HCT116 (cell line): ENCODE measurements around the gene ELF1. TPM values are rescaled to one million over a fixed set of nuclear protein-coding genes. Genes with fewer than 3 reads are reported as not detected.

Experiments used
- ATAC-seq: fragments of 200-7000 bp; cut with Tn5 transposase; 2 replicates; pipeline ENCODE4 v1.9.1; 2020; ENCODE audit warnings: mild to moderate bottlenecking, moderate library complexity
- BruUV-seq: library from RNA; stranded (reverse); fragments of 400-500 nt; replicated peaks from 2 replicates; lab custom pipeline; 2021; lab: Mats Ljungman, UMichigan
- CTCF ChIA-PET: fragments of 300-600 bp; sonication (Branson Sonifier 250); formaldehyde crosslinking; loops from one replicate; lab custom pipeline; 2021; ENCODE audit warnings: antibody characterized with exemption; lab: Charles Lee
- POLR2A ChIA-PET: fragments of 300-600, 350-600 bp; sonication (Branson Sonifier 250); formaldehyde crosslinking; loops from one replicate; lab custom pipeline; 2021; ENCODE audit warnings: antibody characterized with exemption; lab: Charles Lee
- RAD21 ChIA-PET, 2 experiments: fragments of 300-600 bp; sonication (Branson Sonifier 250); formaldehyde crosslinking; loops; one replicate each; lab custom pipeline; 2023; ENCODE audit warnings: low total read pairs in 2 of 2; ENCODE audit not compliant: uncharacterized antibody in 2 of 2, unreplicated experiment in 2 of 2, low non-redundant PET in 1 of 2; lab: Charles Lee
- DNase-seq: peaks from one replicate; pipeline ENCODE4 v3.0.0-alpha.2; 2010; ENCODE audit warnings: low read depth, low spot score
- H2AFZ ChIP-seq: fragments of 200-600 bp; shearing (Covaris generic), sonication (generic); 2 replicates; pipeline ENCODE4 v1.6.1; 2017; ENCODE audit warnings: low read depth, mixed run types, mixed read lengths, antibody characterized with exemption, low read length; ENCODE audit not compliant: poor library complexity, severe bottlenecking
- H3K27ac ChIP-seq: 2 replicates; pipeline ENCODE4 v1.5.1; 2012; ENCODE audit warnings: low read depth, low read length
- H3K27me3 ChIP-seq: fragments of 200-600 bp; sonication (generic); 2 replicates; pipeline ENCODE4 v1.6.1; 2016; ENCODE audit warnings: mixed run types, low read length, mixed read lengths; ENCODE audit not compliant: insufficient read depth
- H3K36me3 ChIP-seq, 2 experiments: fragments of 200-500 bp in 1 of 2; fragments of 200-600 bp in 1 of 2; sonication (Bioruptor generic) in 1 of 2; sonication (generic) in 1 of 2; 2 replicates each; pipeline versions ENCODE4 v1.5.1 to v1.6.1; 2014 to 2016; ENCODE audit warnings: low read length in 2 of 2, inconsistent platforms in 1 of 2, mixed read lengths in 1 of 2, mixed run types in 1 of 2; ENCODE audit not compliant: insufficient read depth in 2 of 2, control insufficient read depth in 1 of 2
- H3K4me1 ChIP-seq, 2 experiments: fragments of 200-600 bp in 1 of 2; sonication (generic) in 1 of 2; 2 replicates each; pipeline versions ENCODE4 v1.5.1 to v1.6.1; 2012 to 2017; ENCODE audit warnings: low read length in 2 of 2, inconsistent platforms in 1 of 2, mild to moderate bottlenecking in 1 of 2, mixed read lengths in 1 of 2, mixed run types in 1 of 2, moderate library complexity in 1 of 2; ENCODE audit not compliant: insufficient read depth in 2 of 2, control insufficient read depth in 1 of 2
- H3K4me2 ChIP-seq: fragments of 200-600 bp; sonication (generic); 2 replicates; pipeline ENCODE4 v1.6.1; 2017; ENCODE audit warnings: mixed run types, low read length, mixed read lengths
- H3K4me3 ChIP-seq, 2 experiments: fragments of 200-600 bp in 1 of 2; sonication (generic) in 1 of 2; replicated peaks in 1 of 2; 2 replicates each; pipeline ENCODE4 v1.5.1; 2011 to 2016; ENCODE audit warnings: low read length in 2 of 2, control low read depth in 1 of 2, low read depth in 1 of 2, mild to moderate bottlenecking in 1 of 2, mixed read lengths in 1 of 2, mixed run types in 1 of 2
- H3K79me2 ChIP-seq: fragments of 200-600 bp; sonication (generic); 2 replicates; pipeline ENCODE4 v1.6.1; 2017; ENCODE audit warnings: mild to moderate bottlenecking, mixed run types, low read length, moderate library complexity, mixed read lengths; ENCODE audit not compliant: insufficient read depth
- H3K9ac ChIP-seq: fragments of 200-600 bp; sonication (generic); 2 replicates; pipeline ENCODE4 v1.6.1; 2016; ENCODE audit warnings: low read length, mixed read lengths
- H3K9me2 ChIP-seq: fragments of 200-600 bp; sonication (generic), shearing (Covaris generic); 2 replicates; pipeline ENCODE4 v1.6.1; 2017; ENCODE audit warnings: mixed run types, mild to moderate bottlenecking, moderate library complexity; ENCODE audit not compliant: insufficient read depth
- H3K9me3 ChIP-seq, 2 experiments: fragments of 200-500 bp in 1 of 2; fragments of 200-600 bp in 1 of 2; sonication (Bioruptor generic) in 1 of 2; sonication (generic) in 1 of 2; 2 replicates each; pipeline ENCODE4 v1.6.1; 2014 to 2017; ENCODE audit warnings: low read length in 2 of 2, mixed read lengths in 2 of 2, inconsistent platforms in 1 of 2, low read depth in 1 of 2, mild to moderate bottlenecking in 1 of 2, mixed run types in 1 of 2, moderate library complexity in 1 of 2; ENCODE audit not compliant: control insufficient read depth in 1 of 2, insufficient read depth in 1 of 2
- H4K20me1 ChIP-seq: fragments of 200-600 bp; sonication (generic), shearing (Covaris generic); 2 replicates; pipeline ENCODE4 v1.6.1; 2017; ENCODE audit warnings: mixed run types, mild to moderate bottlenecking, moderate library complexity; ENCODE audit not compliant: insufficient read depth
- CEBPB ChIP-seq: IDR thresholded peaks from 2 replicates; pipeline ENCODE4 v1.6.1; 2012; ENCODE audit warnings: low read depth
- ELF1 ChIP-seq: IDR thresholded peaks from 2 replicates; pipeline ENCODE4 v1.6.1; 2012; ENCODE audit warnings: low read depth, borderline replicate concordance
- EZH2 ChIP-seq: fragments of 200-600 bp; sonication (generic); IDR thresholded peaks from 2 replicates; pipeline ENCODE4 v1.6.1; 2017; ENCODE audit warnings: antibody characterized with exemption, mixed run types
- FOSL1 ChIP-seq: IDR thresholded peaks from 2 replicates; pipeline ENCODE4 v1.6.1; 2012; ENCODE audit warnings: low read depth
- POLR2A ChIP-seq: IDR thresholded peaks from 2 replicates; pipeline ENCODE4 v1.7.0; 2011; ENCODE audit warnings: borderline replicate concordance; ENCODE audit not compliant: insufficient read depth, insufficient read length; ENCODE audit errors: extremely low read depth
- POLR2AphosphoS5 ChIP-seq: IDR thresholded peaks from 2 replicates; pipeline ENCODE4 v1.6.1; 2011; ENCODE audit warnings: mild to moderate bottlenecking, low read depth, low read length, moderate library complexity
- RAD21 ChIP-seq: IDR thresholded peaks from 2 replicates; pipeline ENCODE4 v1.6.1; 2012; ENCODE audit warnings: low read depth, mild to moderate bottlenecking
- SIN3A ChIP-seq: IDR thresholded peaks from 2 replicates; pipeline ENCODE4 v1.6.1; 2012; ENCODE audit warnings: low read depth
- SRF ChIP-seq: IDR thresholded peaks from 2 replicates; pipeline ENCODE4 v1.6.1; 2012; ENCODE audit warnings: low read depth
- YY1 ChIP-seq: IDR thresholded peaks from 2 replicates; pipeline ENCODE4 v1.6.1; 2011; ENCODE audit warnings: low read length, low read depth, moderate library complexity, mild to moderate bottlenecking; ENCODE audit not compliant: insufficient replicate concordance; ENCODE audit errors: extremely low read depth
- ZNF274 ChIP-seq: fragments of 200-500 bp; sonication (Bioruptor generic); IDR thresholded peaks from 2 replicates; pipeline ENCODE4 v1.6.1; 2014; ENCODE audit warnings: mild to moderate bottlenecking, low read depth, low read length, inconsistent platforms
- intact Hi-C: fragments of 100-400 bp; cut with micrococcal nuclease; formaldehyde crosslinking; loops from 2 replicates; pipeline ENCODE4 v1.10.0; 2022
- total RNA-seq: library from RNA; stranded (reverse); gene quantifications from one replicate; pipeline ENCODE4 v1.2.1, GENCODE V29; 2021; ENCODE audit not compliant: unreplicated experiment
- TF ChIP-seq, protein P1 (sequence below): IDR thresholded peaks from 2 replicates; pipeline ENCODE4 v1.6.1; 2012
- TF ChIP-seq, protein P2 (sequence below): IDR thresholded peaks from 2 replicates; pipeline ENCODE4 v1.6.1; 2012
- TF ChIP-seq, protein P3 (sequence below): IDR thresholded peaks from 2 replicates; pipeline ENCODE4 v1.6.1; 2012; ENCODE audit warnings: low read depth

The ELF1 gene
- total RNA-seq, 1 experiment from 2014 or later = 30.0 TPM

DNA sequence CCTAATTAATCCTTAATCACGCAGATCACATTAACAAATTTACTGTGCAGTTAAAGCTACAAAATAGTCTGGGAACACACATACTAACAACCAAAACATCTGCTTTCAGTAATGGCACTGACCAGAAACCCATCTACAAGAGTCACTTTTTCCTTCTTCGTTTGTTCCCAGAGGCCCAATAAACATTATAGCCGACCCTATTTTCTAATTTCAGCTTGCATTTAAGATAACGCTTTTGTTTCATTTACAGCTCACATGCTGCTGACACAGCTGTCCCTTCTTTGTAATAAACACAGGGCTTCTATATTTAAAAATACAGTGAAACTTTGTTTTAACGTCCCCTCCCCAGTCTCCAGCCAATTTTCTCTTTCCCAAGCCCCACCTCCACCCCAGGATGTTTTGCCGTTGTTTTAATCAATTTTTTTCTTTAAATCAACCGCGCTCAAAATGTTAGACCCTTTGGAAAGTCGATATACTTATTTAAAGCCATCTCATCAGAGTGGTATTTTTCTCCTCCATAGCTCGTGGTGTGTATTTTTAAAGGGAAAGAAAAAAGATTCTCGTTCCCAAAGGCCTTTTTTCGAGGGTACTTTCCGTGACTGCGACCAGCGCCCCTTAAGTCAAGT lies 40.5 kb upstream of the ELF1 start:
- POLR2A ChIA-PET = interaction anchor here (0.9 kb wide), 1 partner anchor 92 kb away, joined by 3 read pairs; no protein-coding TSS in a partner anchor
- CTCF ChIA-PET = no interaction called here
- BruUV-seq = TSS peak; percentile 53
- H3K4me3 ChIP-seq = peak overlapping the region; percentile 69 to 70
- intact Hi-C loops = loop anchor here (2.0 to 10.0 kb wide), 4 partner anchors 73 to 1048 kb away; partner anchors contain the start of gene KBTBD6
- no peaks in the 10 kb centered on the region for H3K9me2 ChIP-seq
- ATAC-seq (no peak), DNase-seq (no peak)
- H3K79me2 ChIP-seq = peaks cover 67% of the 10 kb centered on the region
- H3K9me3 ChIP-seq = no peaks in the 10 kb centered on the region
- H3K27me3 ChIP-seq = no peaks in the 10 kb centered on the region
- H3K9ac ChIP-seq = peak overlapping the region; percentile 74
- peak overlapping the region; percentile 88 for H3K4me2 ChIP-seq
- H3K36me3 ChIP-seq = no peaks in the 10 kb centered on the region
- peak overlapping the region; percentile 7 for H2AFZ ChIP-seq
- H3K27ac ChIP-seq = peak overlapping the region; percentile 94
- H4K20me1 ChIP-seq = no peaks in the 10 kb centered on the region
- peaks cover 36 to 58% of the 10 kb centered on the region in 2 experiments for H3K4me1 ChIP-seq
- RAD21 ChIA-PET = no interaction called here
- no peak for TF ChIP-seq RAD21
- TF ChIP-seq ZNF274 = no peak
- TF ChIP-seq ELF1 = no peak
- TF ChIP-seq, all 23 proteins: peak for 0

DNA sequence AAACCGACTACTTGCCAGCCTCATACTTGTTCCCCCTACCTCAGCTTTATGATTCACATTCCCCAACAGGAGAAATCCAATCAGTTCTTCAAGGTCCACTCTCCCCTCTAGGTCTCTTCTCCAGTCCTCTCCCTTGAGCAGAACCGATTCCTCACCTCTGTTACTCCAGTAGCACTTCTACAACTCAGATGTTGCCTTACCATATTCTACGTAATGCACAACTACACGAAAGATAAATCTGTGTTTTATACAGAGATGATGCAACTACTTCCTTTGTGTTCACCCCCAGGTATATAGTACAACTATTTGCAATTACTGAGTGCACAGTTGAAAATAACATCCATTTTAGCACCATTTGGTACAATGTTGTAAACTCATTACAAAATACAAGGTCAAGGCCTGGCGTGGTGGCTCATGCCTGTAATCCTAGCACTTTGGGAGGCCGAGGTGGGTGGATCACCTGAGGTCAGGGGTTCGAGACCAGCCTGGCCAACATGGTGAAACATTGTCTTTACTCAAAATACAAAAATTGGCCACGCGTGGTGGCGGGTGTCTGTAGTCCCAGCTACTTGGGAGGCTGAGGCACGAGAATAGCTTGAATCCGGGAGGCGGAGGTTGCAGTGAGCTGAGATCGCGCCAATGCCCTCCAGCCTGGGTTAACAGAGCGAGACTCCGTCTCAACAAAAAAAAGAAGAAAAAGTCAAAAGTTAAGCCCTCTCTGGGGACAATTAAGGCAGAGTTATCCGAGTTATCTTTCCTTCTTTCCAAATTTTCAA lies 39.4 kb upstream of the ELF1 start:
- no peak for TF ChIP-seq FOSL1
- TF ChIP-seq, protein P1, sequence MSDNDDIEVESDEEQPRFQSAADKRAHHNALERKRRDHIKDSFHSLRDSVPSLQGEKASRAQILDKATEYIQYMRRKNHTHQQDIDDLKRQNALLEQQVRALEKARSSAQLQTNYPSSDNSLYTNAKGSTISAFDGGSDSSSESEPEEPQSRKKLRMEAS = no peak
- TF ChIP-seq, protein P2, sequence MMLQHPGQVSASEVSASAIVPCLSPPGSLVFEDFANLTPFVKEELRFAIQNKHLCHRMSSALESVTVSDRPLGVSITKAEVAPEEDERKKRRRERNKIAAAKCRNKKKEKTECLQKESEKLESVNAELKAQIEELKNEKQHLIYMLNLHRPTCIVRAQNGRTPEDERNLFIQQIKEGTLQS = no peak
- TF ChIP-seq CEBPB = no peak
- TF ChIP-seq SIN3A = no peak
- no peak for TF ChIP-seq POLR2A
- TF ChIP-seq POLR2AphosphoS5 = no peak
- no peak for TF ChIP-seq YY1
- TF ChIP-seq SRF = no peak
- TF ChIP-seq ELF1 = no peak
- no peak for TF ChIP-seq EZH2
- TF ChIP-seq, protein P3, sequence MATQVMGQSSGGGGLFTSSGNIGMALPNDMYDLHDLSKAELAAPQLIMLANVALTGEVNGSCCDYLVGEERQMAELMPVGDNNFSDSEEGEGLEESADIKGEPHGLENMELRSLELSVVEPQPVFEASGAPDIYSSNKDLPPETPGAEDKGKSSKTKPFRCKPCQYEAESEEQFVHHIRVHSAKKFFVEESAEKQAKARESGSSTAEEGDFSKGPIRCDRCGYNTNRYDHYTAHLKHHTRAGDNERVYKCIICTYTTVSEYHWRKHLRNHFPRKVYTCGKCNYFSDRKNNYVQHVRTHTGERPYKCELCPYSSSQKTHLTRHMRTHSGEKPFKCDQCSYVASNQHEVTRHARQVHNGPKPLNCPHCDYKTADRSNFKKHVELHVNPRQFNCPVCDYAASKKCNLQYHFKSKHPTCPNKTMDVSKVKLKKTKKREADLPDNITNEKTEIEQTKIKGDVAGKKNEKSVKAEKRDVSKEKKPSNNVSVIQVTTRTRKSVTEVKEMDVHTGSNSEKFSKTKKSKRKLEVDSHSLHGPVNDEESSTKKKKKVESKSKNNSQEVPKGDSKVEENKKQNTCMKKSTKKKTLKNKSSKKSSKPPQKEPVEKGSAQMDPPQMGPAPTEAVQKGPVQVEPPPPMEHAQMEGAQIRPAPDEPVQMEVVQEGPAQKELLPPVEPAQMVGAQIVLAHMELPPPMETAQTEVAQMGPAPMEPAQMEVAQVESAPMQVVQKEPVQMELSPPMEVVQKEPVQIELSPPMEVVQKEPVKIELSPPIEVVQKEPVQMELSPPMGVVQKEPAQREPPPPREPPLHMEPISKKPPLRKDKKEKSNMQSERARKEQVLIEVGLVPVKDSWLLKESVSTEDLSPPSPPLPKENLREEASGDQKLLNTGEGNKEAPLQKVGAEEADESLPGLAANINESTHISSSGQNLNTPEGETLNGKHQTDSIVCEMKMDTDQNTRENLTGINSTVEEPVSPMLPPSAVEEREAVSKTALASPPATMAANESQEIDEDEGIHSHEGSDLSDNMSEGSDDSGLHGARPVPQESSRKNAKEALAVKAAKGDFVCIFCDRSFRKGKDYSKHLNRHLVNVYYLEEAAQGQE = no peak
- Histone ChIP-seq H2AFZ (no peak overlapping the region), H3K4me1 (peaks cover 32 to 57% of the 10 kb centered on the region in 2 experiments), H3K36me3 (no peaks in the 10 kb centered on the region), H4K20me1 (no peaks in the 10 kb centered on the region), H3K4me2 (peak overlapping the region; percentile 88), H3K4me3 (peak overlapping the region in 1 of 2 experiments; percentile 69; a peak in 1 of 4 replicates), H3K9ac (peak overlapping the region; percentile 74), H3K79me2 (peaks cover 62% of the 10 kb centered on the region), H3K9me3 (no peaks in the 10 kb centered on the region), H3K27ac (no peak overlapping the region; the same call in 1 of the 2 replicates), H3K27me3 (no peaks in the 10 kb centered on the region), H3K9me2 (no peaks in the 10 kb centered on the region)
- no TSS peak for BruUV-seq
- DNase-seq (no peak), ATAC-seq (no peak)
- ChIA-PET POLR2A (no interaction called here), CTCF (no interaction called here), RAD21 (no interaction called here)
- intact Hi-C loops = loop anchor here (10.0 kb wide), 1 partner anchor 84 kb away; no protein-coding TSS in a partner anchor
